GM23338 (cell line): ENCODE data around the gene TKFC. TPM values are rescaled to one million over a fixed set of nuclear protein-coding genes. Genes with fewer than 3 reads are reported as not detected.

ENCODE experiments used
- ATAC-seq: fragments of 200-7000 bp; cut with Tn5 transposase; 3 replicates; pipeline ENCODE4 v1.9.1; 2020
- DNase-seq: peaks from one replicate; pipeline ENCODE4 v3.0.0-alpha.2; 2015; ENCODE audit warnings: low spot score
- H2AFZ ChIP-seq: fragments of 200-600 bp; sonication (generic); 2 replicates; pipeline ENCODE4 v1.8.0; 2016; ENCODE audit warnings: antibody characterized with exemption, mild to moderate bottlenecking, moderate library complexity
- H3F3A ChIP-seq: fragments of 200-600 bp; sonication (generic); replicated peaks from 2 replicates; pipeline ENCODE4 v1.8.0; 2017; ENCODE audit warnings: antibody characterized with exemption, mixed run types, low read depth
- H3K27ac ChIP-seq: fragments of 200-600 bp; sonication (generic); 2 replicates; pipeline ENCODE4 v1.6.1; 2016; ENCODE audit warnings: low read depth
- H3K27me3 ChIP-seq: fragments of 200-600 bp; sonication (generic); 2 replicates; pipeline ENCODE4 v1.8.0; 2016; ENCODE audit warnings: mild to moderate bottlenecking, mixed run types, moderate library complexity; ENCODE audit not compliant: insufficient read depth
- H3K36me3 ChIP-seq: fragments of 200-600 bp; sonication (generic); 2 replicates; pipeline ENCODE4 v1.8.0; 2016; ENCODE audit warnings: mild to moderate bottlenecking; ENCODE audit not compliant: insufficient read depth
- H3K4me1 ChIP-seq: fragments of 200-600 bp; sonication (generic); 2 replicates; pipeline ENCODE4 v1.8.0; 2016; ENCODE audit warnings: mild to moderate bottlenecking, moderate library complexity; ENCODE audit not compliant: insufficient read depth
- H3K4me2 ChIP-seq: fragments of 200-600 bp; sonication (generic); 2 replicates; pipeline ENCODE4 v1.7.1; 2017; ENCODE audit warnings: mixed run types
- H3K4me3 ChIP-seq: fragments of 200-600 bp; sonication (generic); 2 replicates; pipeline ENCODE4 v1.6.1; 2016; ENCODE audit warnings: mixed run types
- H3K79me2 ChIP-seq: fragments of 200-600 bp; sonication (generic); replicated peaks from 2 replicates; pipeline ENCODE4 v1.8.0; 2017; ENCODE audit warnings: mild to moderate bottlenecking; ENCODE audit not compliant: insufficient read depth
- H3K9me2 ChIP-seq: fragments of 200-600 bp; sonication (generic); 2 replicates; pipeline ENCODE4 v1.8.0; 2017; ENCODE audit not compliant: insufficient read depth
- H4K20me1 ChIP-seq: fragments of 200-600 bp; sonication (generic); replicated peaks from 2 replicates; pipeline ENCODE4 v1.8.0; 2017; ENCODE audit warnings: mild to moderate bottlenecking; ENCODE audit not compliant: insufficient read depth
- H3K27ac Mint-ChIP-seq: 2 replicates; pipeline ENCODE4 v1.8.0; 2020; ENCODE audit warnings: inconsistent platforms, mild to moderate bottlenecking, moderate library complexity, mixed read lengths
- H3K27me3 Mint-ChIP-seq: 3 replicates; pipeline ENCODE4 v1.8.0; 2022; ENCODE audit warnings: low read depth, mild to moderate bottlenecking, moderate library complexity, mixed read lengths, inconsistent platforms; ENCODE audit not compliant: insufficient read depth, poor library complexity
- H3K36me3 Mint-ChIP-seq: 3 replicates; pipeline ENCODE4 v1.8.0; 2021; ENCODE audit warnings: low read depth, mild to moderate bottlenecking, inconsistent platforms, moderate library complexity, mixed read lengths
- H3K4me1 Mint-ChIP-seq: 3 replicates; pipeline ENCODE4 v1.8.0; 2020; ENCODE audit warnings: mild to moderate bottlenecking, inconsistent platforms, mixed read lengths
- H3K4me3 Mint-ChIP-seq: 3 replicates; pipeline ENCODE4 v1.8.0; 2021; ENCODE audit warnings: moderate library complexity, mild to moderate bottlenecking, inconsistent platforms, mixed read lengths
- H3K9me3 Mint-ChIP-seq: 3 replicates; pipeline ENCODE4 v1.8.0; 2020; ENCODE audit warnings: moderate library complexity, mild to moderate bottlenecking, inconsistent platforms, mixed read lengths
- CTCF ChIP-seq, 2 experiments: fragments of 200-600 bp in 1 of 2; sonication (generic) in 1 of 2; conservative IDR thresholded peaks; 2 replicates each; pipeline versions ENCODE4 v1.5.1 to v1.6.1; 2016 to 2017; ENCODE audit warnings: antibody characterized with exemption in 2 of 2, low read depth in 2 of 2, mild to moderate bottlenecking in 2 of 2, moderate library complexity in 1 of 2
- ETS1 ChIP-seq: IDR thresholded peaks from 2 replicates; pipeline ENCODE4 v1.6.1; 2016; ENCODE audit warnings: antibody characterized with exemption
- EZH2phosphoT487 ChIP-seq: fragments of 200-600 bp; sonication (generic); IDR thresholded peaks from one replicate; pipeline ENCODE4 v1.8.1; 2018; ENCODE audit warnings: antibody characterized with exemption; ENCODE audit not compliant: unreplicated experiment
- JUNB ChIP-seq: IDR thresholded peaks from one replicate; pipeline ENCODE4 v1.6.1; 2016; ENCODE audit warnings: antibody characterized with exemption; ENCODE audit not compliant: unreplicated experiment
- NANOG ChIP-seq: IDR thresholded peaks from 2 replicates; pipeline ENCODE4 v1.6.1; 2016; ENCODE audit warnings: antibody characterized with exemption, borderline replicate concordance
- REST ChIP-seq: IDR thresholded peaks from one replicate; pipeline ENCODE4 v1.6.1; 2018; ENCODE audit warnings: antibody characterized with exemption; ENCODE audit not compliant: unreplicated experiment
- STAT1 ChIP-seq: IDR thresholded peaks from one replicate; pipeline ENCODE4 v1.6.1; 2016; ENCODE audit warnings: antibody characterized with exemption; ENCODE audit not compliant: unreplicated experiment
- ZNF331 ChIP-seq: fragments of 250-450 bp; sonication (Bioruptor Pico); IDR thresholded peaks from 2 replicates; pipeline ENCODE4 v1.5.0; 2020; ENCODE audit warnings: low read depth, mild to moderate bottlenecking, moderate library complexity
- polyA plus RNA-seq: library from polyadenylated mRNA; unstranded; fragments of >200 nt; fragmentation: Nextera tagmentation; extraction: Ambion mirVana; gene quantifications from 2 replicates; pipeline ENCODE4 v1.2.1, GENCODE V29; 2016
- total RNA-seq: library from RNA; depleted of rRNA; stranded (reverse); fragments of >200 nt; shearing (Covaris generic); gene quantifications from 2 replicates; pipeline ENCODE4 v1.2.3, GENCODE V29; 2014

The TKFC gene
- total and polyA plus RNA-seq, 2 experiments from 2014 or later, result 21.7 to 46.9 TPM

GRCh38 chr11:61384271-61385242, 51.5 kb downstream of the TKFC start:
- Mint-ChIP-seq H3K9me3 (0 out of 3 replicates have a peak, but pooled peaks cover 1% of the 10 kb centered on the region), H3K36me3 (no peaks in the 10 kb centered on the region; the same call in 2 of the 3 replicates), H3K27ac (no peak overlapping the region), H3K4me3 (no peak overlapping the region), H3K4me1 (no peaks in the 10 kb centered on the region), H3K27me3 (peaks cover 14% of the 10 kb centered on the region)
- ATAC-seq, result peak; percentile 79
- H3K4me1 ChIP-seq, result no peaks in the 10 kb centered on the region
- peak; percentile 72 for DNase-seq
- H3K4me2 ChIP-seq, result no peak overlapping the region
- H3K79me2 ChIP-seq, result no peaks in the 10 kb centered on the region
- H3K27me3 ChIP-seq, result no peaks in the 10 kb centered on the region
- H3K27ac ChIP-seq, result no peak overlapping the region
- no peak overlapping the region for H3K4me3 ChIP-seq
- TF ChIP-seq EZH2phosphoT487 (no peak), NANOG (no peak), CTCF (conservative IDR thresholded peaks at IDR 0.05; ENCODE audit: low read depth in 2 of 2) (peak; percentile 52 to 93)
- no peak overlapping the region for H2AFZ ChIP-seq
- H4K20me1 ChIP-seq, result no peaks in the 10 kb centered on the region
- H3F3A ChIP-seq, result no peaks in the 10 kb centered on the region
- H3K36me3 ChIP-seq, result no peaks in the 10 kb centered on the region
- no peaks in the 10 kb centered on the region for H3K9me2 ChIP-seq

GRCh38 chr11:61390161-61390560, 57.1 kb downstream of the TKFC start:
- Histone ChIP-seq H3K4me1 (peaks cover 4% of the 10 kb centered on the region; the same call in 1 of the 2 replicates), H3K4me3 (no peak overlapping the region), H3K4me2 (no peak overlapping the region), H3K27ac (no peak overlapping the region), H3K9me2 (no peaks in the 10 kb centered on the region), H3F3A (peaks cover 18% of the 10 kb centered on the region; the same call in 1 of the 2 replicates), H3K79me2 (no peaks in the 10 kb centered on the region), H3K36me3 (peaks cover 7% of the 10 kb centered on the region; the same call in 1 of the 2 replicates), H4K20me1 (no peaks in the 10 kb centered on the region), H3K27me3 (no peaks in the 10 kb centered on the region), H2AFZ (no peak overlapping the region)
- DNase-seq (no peak), ATAC-seq (no peak)
- peaks cover 15% of the 10 kb centered on the region for H3K36me3 Mint-ChIP-seq
- H3K4me1 Mint-ChIP-seq, result peaks cover 14% of the 10 kb centered on the region
- H3K27me3 Mint-ChIP-seq, result peaks cover 26% of the 10 kb centered on the region
- peaks cover 11% of the 10 kb centered on the region; the same call in 1 of the 3 replicates for H3K9me3 Mint-ChIP-seq
- H3K27ac Mint-ChIP-seq, result no peak overlapping the region
- H3K4me3 Mint-ChIP-seq, result no peak overlapping the region
- no peak for TF ChIP-seq REST
- no peak for TF ChIP-seq STAT1
- TF ChIP-seq CTCF (conservative IDR thresholded peaks at IDR 0.05; ENCODE audit: low read depth in 2 of 2), result no peak
- TF ChIP-seq JUNB, result no peak
- TF ChIP-seq ETS1, result no peak
- TF ChIP-seq ZNF331 (CRISPR knock-in tag), result no peak
- no peak for TF ChIP-seq EZH2phosphoT487
